ENCODE data around the gene PHB1. TPM values are rescaled to one million over a fixed set of nuclear protein-coding genes. Genes with fewer than 3 reads are reported as not detected.
"Not testable (repeated sequence)": the region's sequence is repeated elsewhere in the genome, so short reads cannot be mapped to it uniquely, and the experiment has no call there.

Gene PHB1
- total RNA-seq, 1 experiment from 2014 or later = 136 TPM

GRCh38 chr17:49407086-49407485 is 7.6 kb downstream of the PHB1 start:
- no peak for DNase-seq (ENCODE audit: extremely low read depth, low read depth)

- DNase-seq (ENCODE audit: extremely low read depth, low read depth) = no peak
These were observed 8.1 kb downstream of the PHB1 start for GRCh38 chr17:49406421-49407061.

GRCh38 chr17:49404906-49405305 is 9.8 kb downstream of the PHB1 start:
- DNase-seq (ENCODE audit: extremely low read depth, low read depth) = no peak

- DNase-seq (ENCODE audit: extremely low read depth, low read depth) = no peak
These were observed 10.3 kb downstream of the PHB1 start for GRCh38 chr17:49404361-49404760.

GRCh38 chr17:49403514-49404289 is 11.0 kb downstream of the PHB1 start:
- no peak for DNase-seq (ENCODE audit: extremely low read depth, low read depth)

GRCh38 chr17:49402706-49403105 is 12.0 kb downstream of the PHB1 start:
- no peak for DNase-seq (ENCODE audit: extremely low read depth, low read depth)

GRCh38 chr17:49401971-49402611 is 12.6 kb downstream of the PHB1 start:
- no peak for DNase-seq (ENCODE audit: extremely low read depth, low read depth)

GRCh38 chr17:49399995-49400394 is 14.7 kb downstream of the PHB1 start:
- DNase-seq (ENCODE audit: extremely low read depth, low read depth) = no peak

GRCh38 chr17:49397586-49397985 is 17.1 kb downstream of the PHB1 start:
- no peak for DNase-seq (ENCODE audit: extremely low read depth, low read depth)

- no peak for DNase-seq (ENCODE audit: extremely low read depth, low read depth)
These were observed 21.0 kb downstream of the PHB1 start for GRCh38 chr17:49393491-49394255.

- DNase-seq (ENCODE audit: extremely low read depth, low read depth) = no peak
These were observed 23.9 kb downstream of the PHB1 start for GRCh38 chr17:49390548-49391324.

GRCh38 chr17:49389514-49390347 is 25.0 kb downstream of the PHB1 start:
- not testable (repeated sequence) for DNase-seq (ENCODE audit: extremely low read depth, low read depth)

- DNase-seq (ENCODE audit: extremely low read depth, low read depth) = no peak
These were observed 25.8 kb downstream of the PHB1 start for GRCh38 chr17:49388692-49389513.

- no peak for DNase-seq (ENCODE audit: extremely low read depth, low read depth)
These were observed 26.4 kb downstream of the PHB1 start for GRCh38 chr17:49388290-49388640.

- DNase-seq (ENCODE audit: extremely low read depth, low read depth) = no peak
These were observed 27.0 kb downstream of the PHB1 start for GRCh38 chr17:49387498-49388289.

- no peak for DNase-seq (ENCODE audit: extremely low read depth, low read depth)
These were observed 28.3 kb downstream of the PHB1 start for GRCh38 chr17:49386373-49386772.

GRCh38 chr17:49384951-49385350 is 29.7 kb downstream of the PHB1 start:
- no peak for DNase-seq (ENCODE audit: extremely low read depth, low read depth)

- no peak for DNase-seq (ENCODE audit: extremely low read depth, low read depth)
These were observed 31.6 kb downstream of the PHB1 start for GRCh38 chr17:49383060-49383459.
